Stimulated activated naive B cell treated with anti-CD40 and anti-IgM and Interleukin-4, amounts not matched to agents 10 μg/mL and 1 μg/mL and 100 μg/mL, for 72 hours (primary cell): ENCODE measurements around the gene KY.

Source experiments
- ATAC-seq, 2 donors: fragments of 150-1000 bp; cut with Tn5 transposase; replicated peaks; 2 replicates each; pipeline ENCODE4 v1.10.0; 2021; ENCODE audit warnings: moderate library complexity in 1 of 2
- DNase-seq: peaks from one replicate; pipeline ENCODE4 v3.0.0; 2021
- H3K27ac Mint-ChIP-seq: one replicate; pipeline ENCODE4 v1.8.0; 2022; ENCODE audit warnings: mild to moderate bottlenecking, mixed read lengths
- H3K27me3 Mint-ChIP-seq, 2 donors: one replicate each; pipeline ENCODE4 v1.8.0; 2022; ENCODE audit warnings: mixed read lengths in 2 of 2
- H3K36me3 Mint-ChIP-seq, 2 donors: one replicate each; pipeline ENCODE4 v1.8.0; 2022; ENCODE audit warnings: mixed read lengths in 2 of 2, mild to moderate bottlenecking in 1 of 2
- H3K4me1 Mint-ChIP-seq, 2 donors: one replicate each; pipeline ENCODE4 v1.8.0; 2022; ENCODE audit warnings: mixed read lengths in 2 of 2, mild to moderate bottlenecking in 1 of 2
- H3K4me3 Mint-ChIP-seq, 2 donors: one replicate each; pipeline ENCODE4 v1.8.0; 2022; ENCODE audit warnings: mild to moderate bottlenecking in 2 of 2, mixed read lengths in 2 of 2, moderate library complexity in 1 of 2
- H3K9me3 Mint-ChIP-seq, 2 donors: one replicate each; pipeline ENCODE4 v1.8.0; 2022; ENCODE audit warnings: mixed read lengths in 2 of 2, mild to moderate bottlenecking in 1 of 2

The KY gene

DNA sequence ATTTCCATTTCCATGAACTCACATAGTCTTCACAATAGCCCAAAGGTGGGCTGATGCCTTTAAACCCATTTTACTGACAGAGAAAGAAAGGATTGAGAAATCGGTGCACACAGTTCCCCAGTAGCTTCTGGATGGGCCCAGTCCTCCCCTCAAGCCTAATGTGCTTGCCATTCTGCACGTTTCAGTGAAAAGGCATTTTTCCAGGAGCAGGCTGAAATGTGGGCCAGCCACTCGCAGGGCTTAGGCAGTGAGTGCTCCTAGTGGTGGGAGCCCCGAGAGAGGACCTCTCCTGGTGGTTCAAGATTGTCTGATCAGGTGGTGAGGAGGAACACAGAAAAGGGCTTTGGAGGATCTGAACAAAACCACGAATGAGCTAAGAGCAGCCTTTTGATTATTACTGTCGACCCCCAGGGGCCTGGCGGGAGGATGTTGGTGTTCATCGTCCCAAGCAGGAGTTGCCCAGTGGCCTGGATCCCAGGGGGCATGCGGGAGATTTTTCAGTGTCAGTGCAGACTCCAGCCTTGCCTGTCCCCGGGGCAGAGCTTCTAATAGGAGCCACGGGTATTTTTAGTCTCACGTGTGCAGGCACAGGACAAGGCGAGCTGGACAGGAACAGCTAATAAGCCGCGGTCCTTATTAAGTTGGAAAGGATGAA, 8.7 kb upstream of the KY start:
- no peak for DNase-seq
- Mint-ChIP-seq H3K9me3 (peaks cover 5% of the 10 kb centered on the region in 2 donors), H3K36me3 (no peaks in the 10 kb centered on the region), H3K4me1 (peaks cover 0 to 2% of the 10 kb centered on the region in 2 donors), H3K27ac (no peak overlapping the region), H3K4me3 (no peak overlapping the region), H3K27me3 (no peaks in the 10 kb centered on the region)
- ATAC-seq, result no peak

DNA sequence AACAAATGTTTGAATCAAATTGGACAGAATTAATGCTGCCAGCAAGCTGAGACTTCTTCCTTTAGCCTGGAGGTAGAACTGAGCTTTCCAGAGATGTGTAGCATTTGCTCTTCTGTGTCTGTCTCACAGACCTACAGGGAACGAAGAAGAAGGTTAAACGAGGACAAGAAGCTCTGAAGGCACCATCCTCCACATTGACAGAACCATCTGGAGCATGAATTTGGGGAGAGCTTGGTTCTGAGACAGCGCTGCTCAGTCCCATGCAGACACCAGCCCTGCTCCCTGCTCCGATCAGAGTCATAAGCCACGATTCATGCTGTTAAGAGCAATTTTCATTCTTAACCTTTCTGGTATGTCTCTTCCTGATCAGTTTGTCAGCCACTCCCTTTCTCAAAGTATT, 7.7 kb upstream of the KY start:
- Mint-ChIP-seq H3K4me1 (peaks cover 0 to 2% of the 10 kb centered on the region in 2 donors), H3K36me3 (no peaks in the 10 kb centered on the region), H3K27ac (no peak overlapping the region), H3K27me3 (peaks cover 0 to 6% of the 10 kb centered on the region in 2 donors), H3K9me3 (peaks cover 5% of the 10 kb centered on the region in 2 donors), H3K4me3 (no peak overlapping the region)
- ATAC-seq (no peak), DNase-seq (no peak)

DNA sequence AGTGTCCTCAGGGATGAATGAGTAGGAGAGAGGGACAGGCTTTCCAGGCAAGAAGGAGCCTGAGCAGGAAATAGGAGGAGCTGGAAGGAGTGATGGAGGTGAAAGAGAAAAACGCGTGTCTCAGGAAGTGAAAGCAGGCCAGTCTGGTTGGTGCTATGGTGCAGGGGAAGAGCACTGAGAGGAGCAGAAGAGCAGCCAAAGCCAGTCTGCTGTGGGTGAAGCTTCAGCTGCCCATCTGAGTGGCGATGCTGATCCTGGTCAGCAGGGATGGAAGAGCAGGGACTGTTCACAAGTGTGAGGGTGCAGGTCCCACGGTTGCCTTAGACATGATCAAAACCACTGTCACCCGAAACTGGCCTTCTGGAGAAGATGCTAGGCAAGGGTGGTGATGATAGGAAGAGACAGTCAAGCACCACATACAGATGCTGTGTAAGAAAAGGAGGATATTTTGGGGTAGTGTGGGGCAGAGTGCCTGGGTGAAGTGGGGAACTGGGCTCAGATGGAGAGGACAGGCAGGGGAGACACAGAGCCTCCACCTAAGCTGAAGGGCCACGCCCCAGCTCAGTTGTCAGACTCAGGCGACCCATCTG, 5.5 kb upstream of the KY start:
- Mint-ChIP-seq H3K9me3 (peaks cover 2 to 3% of the 10 kb centered on the region in 2 donors), H3K27ac (no peak overlapping the region), H3K4me1 (peaks cover 0 to 2% of the 10 kb centered on the region in 2 donors), H3K36me3 (no peaks in the 10 kb centered on the region), H3K27me3 (peaks cover 14 to 15% of the 10 kb centered on the region in 2 donors), H3K4me3 (no peak overlapping the region)
- DNase-seq (no peak), ATAC-seq (no peak)

DNA sequence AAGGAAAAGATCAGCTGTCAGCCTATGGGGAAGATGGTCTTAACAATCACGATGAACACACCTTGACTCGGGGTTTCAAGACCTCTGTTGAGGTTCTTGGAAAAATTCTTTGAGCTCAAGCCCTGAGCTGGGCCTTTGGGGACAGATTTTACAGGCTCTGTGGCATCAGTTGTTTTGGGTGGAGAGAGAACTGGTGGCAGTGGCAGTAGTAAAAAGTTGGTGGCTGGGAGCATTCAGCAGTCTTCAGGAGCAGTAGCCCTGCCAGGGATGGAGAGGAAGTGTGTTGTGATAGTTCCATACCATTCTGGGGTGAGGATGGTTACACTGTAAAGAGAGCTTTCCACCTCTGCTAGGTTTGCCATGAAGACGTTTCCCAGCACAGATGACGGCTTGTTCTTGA, 4.9 kb upstream of the KY start:
- Mint-ChIP-seq H3K9me3 (no peaks in the 10 kb centered on the region), H3K36me3 (no peaks in the 10 kb centered on the region), H3K27me3 (peaks cover 15 to 18% of the 10 kb centered on the region in 2 donors), H3K4me1 (peaks cover 0 to 2% of the 10 kb centered on the region in 2 donors), H3K27ac (no peak overlapping the region), H3K4me3 (no peak overlapping the region)
- DNase-seq, result no peak
- no peak for ATAC-seq

DNA sequence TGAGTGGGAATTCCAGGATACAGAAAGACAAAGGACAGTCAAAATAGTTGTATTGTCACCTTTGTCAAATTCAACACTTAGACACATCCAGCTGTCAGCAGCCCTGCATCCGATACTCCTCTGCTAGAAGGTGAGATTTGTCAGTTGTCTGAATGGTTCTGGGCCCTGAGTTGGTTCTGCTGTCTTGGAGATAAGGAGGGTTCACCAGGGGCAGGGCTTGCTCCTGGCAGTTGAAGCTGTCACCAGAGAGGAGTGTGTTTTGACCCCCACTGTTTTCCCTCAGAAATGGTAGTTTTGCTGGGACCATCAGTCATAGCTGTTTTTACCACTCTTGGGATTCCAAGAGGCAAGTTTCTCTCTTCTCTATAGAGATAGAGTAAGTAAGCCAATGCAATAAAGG, 3.2 kb upstream of the KY start:
- DNase-seq (no peak), ATAC-seq (no peak)
- Mint-ChIP-seq H3K36me3 (no peaks in the 10 kb centered on the region), H3K9me3 (no peaks in the 10 kb centered on the region), H3K27ac (no peak overlapping the region), H3K27me3 (peaks cover 23 to 28% of the 10 kb centered on the region in 2 donors), H3K4me1 (peaks cover 0 to 4% of the 10 kb centered on the region in 2 donors), H3K4me3 (no peak overlapping the region)

DNA sequence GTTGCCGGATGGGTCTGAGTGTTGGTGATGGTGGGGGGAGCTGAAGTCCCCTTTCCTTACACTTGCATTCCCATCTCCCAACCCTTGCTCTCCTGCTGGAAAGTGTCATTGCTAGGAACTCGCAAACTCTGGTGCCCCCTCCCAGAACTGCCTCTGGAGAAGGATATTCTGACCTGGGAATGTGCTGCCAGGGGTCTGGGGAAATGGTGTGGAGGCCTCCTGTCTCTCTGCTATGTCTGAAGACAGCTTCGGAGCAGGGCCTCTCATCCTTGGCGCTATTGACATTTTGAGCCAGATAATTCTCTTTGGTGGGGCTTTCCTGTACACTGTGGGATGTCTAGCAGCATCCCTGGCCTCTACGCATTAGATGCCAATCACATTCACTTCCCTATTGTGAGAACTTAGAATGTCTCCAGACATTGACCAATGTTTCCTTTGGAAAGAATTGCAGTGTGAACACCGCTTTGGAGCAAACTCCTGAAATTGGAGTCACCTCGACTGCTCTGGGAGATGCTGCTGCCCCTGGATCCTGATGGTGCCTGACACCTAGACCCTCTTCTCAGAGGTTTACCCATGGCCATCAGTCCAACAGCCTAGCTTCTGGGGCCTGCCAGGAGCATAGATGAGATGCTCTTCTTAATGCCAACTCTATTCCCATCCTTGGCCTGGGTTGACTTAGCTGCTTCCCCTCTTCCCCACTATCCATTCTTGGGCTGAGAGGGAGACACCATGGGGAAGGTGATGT, 2.2 kb upstream of the KY start:
- Mint-ChIP-seq H3K9me3 (no peaks in the 10 kb centered on the region), H3K27ac (no peak overlapping the region), H3K4me3 (no peak overlapping the region), H3K36me3 (no peaks in the 10 kb centered on the region), H3K27me3 (peaks cover 28 to 32% of the 10 kb centered on the region in 2 donors), H3K4me1 (peaks cover 0 to 4% of the 10 kb centered on the region in 2 donors)
- no peak for DNase-seq
- ATAC-seq, result no peak

DNA sequence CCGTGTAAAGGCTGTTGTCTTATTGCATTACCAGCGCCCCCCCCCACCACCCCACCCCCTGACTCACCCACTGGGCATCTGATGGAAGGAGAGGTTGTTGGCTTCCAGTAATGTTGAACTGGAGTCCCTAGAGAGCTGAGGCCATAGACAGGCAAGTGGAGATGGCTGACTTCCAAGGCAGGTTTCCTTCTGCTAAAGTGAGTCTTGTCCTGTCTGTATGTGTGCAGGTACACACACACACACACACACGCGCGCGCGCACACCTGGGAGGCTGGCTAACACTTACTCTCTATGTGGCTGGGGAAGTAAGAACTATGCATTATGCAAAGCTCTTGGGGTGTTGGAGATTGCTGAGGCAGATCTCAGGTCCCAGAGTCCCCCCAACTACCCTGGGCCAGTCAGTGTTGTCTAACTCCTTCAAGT, 1.6 kb upstream of the KY start:
- Mint-ChIP-seq H3K27me3 (peaks cover 28 to 32% of the 10 kb centered on the region in 2 donors), H3K9me3 (no peaks in the 10 kb centered on the region), H3K4me1 (peaks cover 0 to 4% of the 10 kb centered on the region in 2 donors), H3K4me3 (no peak overlapping the region), H3K27ac (no peak overlapping the region), H3K36me3 (no peaks in the 10 kb centered on the region)
- DNase-seq (no peak), ATAC-seq (no peak)

DNA sequence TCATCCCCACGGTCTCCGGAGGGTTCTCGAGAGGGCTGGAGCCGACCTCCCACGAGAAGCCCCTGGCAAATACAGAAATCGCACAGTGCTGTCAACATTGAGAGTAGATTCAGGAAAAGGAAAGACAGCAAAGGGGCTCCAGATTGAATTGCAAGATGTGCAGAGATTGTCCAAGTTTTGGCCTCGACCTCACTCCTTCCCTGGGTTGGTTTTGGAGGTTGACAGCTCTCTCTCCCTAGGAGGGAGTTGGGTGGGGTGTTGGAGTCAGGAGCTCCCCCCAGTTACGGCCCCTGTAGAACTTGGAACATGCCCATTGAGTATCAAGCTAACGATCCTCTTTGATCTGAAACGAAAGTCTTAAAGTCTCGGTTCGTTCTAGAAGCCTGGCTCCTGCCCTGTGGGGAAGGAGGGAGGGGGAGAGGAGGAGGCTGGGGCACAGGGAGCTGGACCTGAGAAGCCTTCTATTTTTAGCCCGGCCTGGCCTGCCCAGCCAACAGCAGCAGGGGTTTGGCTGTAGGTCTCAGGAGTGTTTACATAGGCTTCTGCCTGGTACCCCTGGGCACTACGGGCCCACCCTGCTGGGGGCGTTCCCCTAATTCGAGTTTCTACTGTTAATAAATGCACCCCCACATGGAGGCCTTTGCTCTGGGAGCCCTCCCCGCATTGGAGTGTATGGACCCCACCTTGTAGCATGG, 672 bp upstream of the KY start:
- DNase-seq, result no peak
- H3K4me3 Mint-ChIP-seq, result no peak overlapping the region
- H3K4me1 Mint-ChIP-seq, result peaks cover 0 to 4% of the 10 kb centered on the region in 2 donors
- H3K27me3 Mint-ChIP-seq, result peaks cover 28 to 32% of the 10 kb centered on the region in 2 donors
- H3K36me3 Mint-ChIP-seq, result no peaks in the 10 kb centered on the region
- H3K27ac Mint-ChIP-seq, result no peak overlapping the region
- no peak for ATAC-seq
- no peaks in the 10 kb centered on the region for H3K9me3 Mint-ChIP-seq

DNA sequence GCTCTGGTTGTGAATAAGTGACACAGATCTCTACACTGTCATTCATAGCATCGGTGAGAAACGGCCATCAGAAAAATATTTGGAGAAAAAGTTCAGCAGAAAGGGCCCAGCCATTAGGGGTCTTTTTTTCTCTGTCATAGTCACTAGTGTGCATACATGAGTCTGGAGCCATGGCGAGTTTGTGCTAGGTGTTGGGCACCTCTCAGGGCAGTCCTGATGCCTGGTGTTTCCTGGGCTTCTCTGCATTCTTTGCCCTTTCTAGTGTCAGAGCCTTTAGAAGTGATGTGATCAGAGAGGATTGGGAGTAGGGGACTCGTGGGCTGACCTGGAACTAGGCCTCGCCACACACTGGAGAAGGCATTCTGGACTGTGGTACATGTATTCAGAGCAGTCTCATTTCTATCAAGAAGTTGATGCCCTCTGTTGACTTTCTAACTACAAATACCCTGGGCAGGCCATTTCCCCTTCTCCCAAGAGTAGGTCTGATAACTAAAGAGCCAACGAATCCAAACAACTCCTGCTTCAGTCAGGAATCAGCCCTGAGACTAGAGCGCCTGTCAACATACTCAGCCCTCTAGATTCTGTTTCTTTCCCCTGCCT, 1.6 kb downstream of the KY start:
- no peak overlapping the region for H3K27ac Mint-ChIP-seq
- no peaks in the 10 kb centered on the region for H3K36me3 Mint-ChIP-seq

DNA sequence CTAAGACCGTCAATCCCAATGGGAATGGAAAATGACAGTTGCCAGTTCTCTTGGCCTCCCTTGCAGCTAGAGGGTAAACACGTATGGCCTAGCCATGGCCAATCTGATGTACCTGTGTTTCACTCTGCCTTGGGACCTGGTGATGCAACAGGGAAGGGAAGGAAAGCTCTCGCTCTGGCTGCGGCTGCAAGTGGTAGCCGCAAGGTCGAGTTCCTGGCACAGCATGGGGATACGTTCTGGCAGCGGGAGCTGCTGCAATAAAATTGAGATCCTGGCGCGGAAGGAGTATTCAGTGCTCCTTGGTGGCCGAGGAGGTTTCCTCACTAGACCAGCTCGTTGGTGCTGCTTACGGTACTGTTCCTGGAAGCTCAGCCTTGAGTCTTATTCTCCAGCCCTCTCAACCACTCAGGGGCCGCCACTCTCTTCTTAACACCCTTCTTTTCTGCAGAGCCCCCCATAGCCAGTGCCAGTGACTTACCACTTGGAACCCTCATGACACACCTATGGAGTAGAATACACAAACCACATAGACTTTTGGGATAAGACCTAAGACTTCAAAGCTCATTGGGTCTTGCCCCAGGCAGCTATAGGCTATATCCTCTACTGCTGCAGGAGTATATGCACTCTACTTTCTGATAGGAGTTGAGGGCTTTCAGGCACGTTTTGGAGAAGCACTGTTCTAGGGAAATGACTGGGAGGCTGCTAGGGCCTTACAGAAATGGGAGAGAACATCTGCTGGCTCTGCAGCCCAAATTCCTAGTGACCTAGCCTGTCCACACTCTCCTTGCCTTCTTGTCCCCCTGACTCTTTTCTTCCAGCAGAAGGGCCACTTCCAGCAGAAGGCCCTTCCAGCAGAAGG, 2.7 kb downstream of the KY start:
- Mint-ChIP-seq H3K27ac (no peak overlapping the region), H3K9me3 (no peaks in the 10 kb centered on the region), H3K4me3 (no peak overlapping the region), H3K4me1 (peaks cover 0 to 2% of the 10 kb centered on the region in 2 donors), H3K27me3 (peaks cover 22 to 28% of the 10 kb centered on the region in 2 donors), H3K36me3 (no peaks in the 10 kb centered on the region)
- DNase-seq, result no peak
- ATAC-seq, result no peak

More for the DNA sequence above, 1.6 kb downstream of the KY start:
- DNase-seq (no peak), ATAC-seq (no peak)
- Mint-ChIP-seq H3K4me3 (no peak overlapping the region), H3K9me3 (no peaks in the 10 kb centered on the region), H3K4me1 (peaks cover 0 to 2% of the 10 kb centered on the region in 2 donors), H3K27me3 (peaks cover 28 to 32% of the 10 kb centered on the region in 2 donors)

DNA sequence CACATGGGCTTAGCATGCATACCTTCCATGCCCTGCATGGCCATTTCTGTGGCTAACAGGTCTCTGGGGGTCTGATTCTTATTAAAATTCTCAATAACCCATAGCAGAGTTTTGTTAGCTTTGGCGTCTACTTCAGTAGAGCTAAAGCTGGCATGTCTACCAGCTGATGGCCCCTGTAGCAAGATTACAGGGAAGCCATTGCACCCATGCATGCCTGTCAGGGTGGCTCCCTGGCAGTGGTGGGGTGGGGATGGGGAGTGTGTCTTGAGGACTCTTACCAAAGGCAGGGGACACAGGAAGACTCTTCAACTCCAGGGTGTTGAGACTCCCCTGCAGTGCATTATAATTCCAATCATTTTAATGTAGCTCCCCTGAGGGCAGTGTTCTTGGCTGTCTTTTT, 4.7 kb downstream of the KY start:
- no peaks in the 10 kb centered on the region for H3K9me3 Mint-ChIP-seq

DNA sequence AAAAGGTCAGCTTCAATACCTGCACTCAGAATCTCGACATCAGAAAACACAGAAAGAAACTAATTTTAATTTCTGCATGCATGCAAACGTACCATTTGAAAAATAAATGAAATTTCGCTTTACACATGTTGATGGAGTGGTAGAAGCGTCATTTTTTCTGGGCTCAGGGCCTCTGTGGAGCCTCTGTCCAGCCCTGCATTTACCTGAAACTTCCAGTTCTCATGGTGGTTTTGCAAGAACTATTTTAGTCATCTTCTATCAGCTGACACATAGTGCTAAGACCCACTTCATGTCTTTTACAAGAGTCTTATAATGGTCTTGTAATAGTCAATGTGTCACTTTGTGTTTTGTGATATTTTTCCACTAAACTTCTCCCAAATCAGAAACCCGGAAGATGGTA, 5.3 kb downstream of the KY start:
- H3K27me3 Mint-ChIP-seq, result peaks cover 9 to 16% of the 10 kb centered on the region in 2 donors
- H3K4me1 Mint-ChIP-seq, result peaks cover 0 to 2% of the 10 kb centered on the region in 2 donors
- no peak for DNase-seq
- no peak overlapping the region for H3K27ac Mint-ChIP-seq
- no peak overlapping the region for H3K4me3 Mint-ChIP-seq
- H3K9me3 Mint-ChIP-seq, result no peaks in the 10 kb centered on the region
- H3K36me3 Mint-ChIP-seq, result no peaks in the 10 kb centered on the region
- ATAC-seq, result no peak

More for the DNA sequence above, 4.7 kb downstream of the KY start:
- Mint-ChIP-seq H3K36me3 (no peaks in the 10 kb centered on the region), H3K27me3 (peaks cover 12 to 17% of the 10 kb centered on the region in 2 donors), H3K27ac (no peak overlapping the region), H3K4me3 (no peak overlapping the region), H3K4me1 (peaks cover 0 to 2% of the 10 kb centered on the region in 2 donors)
- ATAC-seq (no peak), DNase-seq (no peak)

DNA sequence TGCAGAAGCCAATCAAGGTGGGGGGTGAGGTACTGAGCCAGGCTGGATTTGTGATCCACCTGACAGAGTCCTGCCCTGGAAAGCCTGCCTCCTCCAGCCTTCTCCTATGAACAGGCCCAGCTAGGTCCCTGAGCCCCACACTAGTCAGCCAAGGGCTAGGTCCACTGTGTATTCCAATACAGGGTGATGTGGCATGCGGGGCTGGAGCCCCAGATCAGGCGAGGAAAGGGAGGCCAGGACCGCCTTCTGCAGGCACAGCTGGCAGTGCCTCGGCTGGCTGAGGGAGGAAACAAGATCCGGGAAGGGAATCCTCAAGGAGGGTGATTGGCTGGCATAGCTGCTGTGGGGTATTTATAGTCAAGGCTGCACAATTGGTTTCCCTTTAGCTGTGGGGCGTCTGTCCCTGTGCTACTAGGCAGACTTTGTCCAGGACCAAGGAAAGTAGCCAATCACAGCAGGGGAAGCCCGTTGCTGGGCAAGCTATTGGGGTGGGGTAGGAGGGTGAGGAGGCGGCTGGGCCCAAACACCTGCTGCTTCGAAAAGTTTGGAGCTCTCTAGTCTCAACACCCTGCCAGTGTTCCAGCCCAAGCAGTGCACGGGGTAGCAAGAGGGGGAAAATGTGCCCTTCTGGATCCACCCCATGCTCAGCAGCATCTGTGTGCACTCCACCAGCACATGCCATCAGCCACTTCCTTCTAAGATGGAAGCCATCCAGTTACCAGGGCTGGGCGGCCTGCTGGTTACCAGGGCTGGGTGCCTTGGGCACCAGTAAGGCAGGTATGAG, 5.9 kb downstream of the KY start:
- H3K9me3 Mint-ChIP-seq, result no peaks in the 10 kb centered on the region
- H3K4me1 Mint-ChIP-seq, result no peaks in the 10 kb centered on the region
- no peaks in the 10 kb centered on the region for H3K36me3 Mint-ChIP-seq
- H3K4me3 Mint-ChIP-seq, result no peak overlapping the region
- H3K27me3 Mint-ChIP-seq, result peaks cover 3 to 11% of the 10 kb centered on the region in 2 donors
- DNase-seq, result no peak
- no peak for ATAC-seq
- no peak overlapping the region for H3K27ac Mint-ChIP-seq
